HEK293T (cell line): ENCODE measurements around the gene ARHGAP26.

Experiments
- BHLHE40 ChIP-seq: fragments of 450-650 bp; IDR thresholded peaks from 2 replicates; pipeline ENCODE4 v1.6.1; 2016; ENCODE audit warnings: mild to moderate bottlenecking, moderate library complexity, borderline replicate concordance
- ELF4 ChIP-seq: fragments of 450-650 bp; IDR thresholded peaks from 2 replicates; pipeline ENCODE4 v1.6.1; 2017; ENCODE audit warnings: antibody characterized with exemption
- FOXM1 ChIP-seq: fragments of 450-650 bp; IDR thresholded peaks from 2 replicates; pipeline ENCODE4 v1.6.1; 2017; ENCODE audit warnings: mild to moderate bottlenecking, borderline replicate concordance
- L3MBTL2 ChIP-seq: fragments of 450-650 bp; conservative IDR thresholded peaks from 2 replicates; pipeline ENCODE4 v1.6.1; 2016; ENCODE audit warnings: mild to moderate bottlenecking

DNA sequence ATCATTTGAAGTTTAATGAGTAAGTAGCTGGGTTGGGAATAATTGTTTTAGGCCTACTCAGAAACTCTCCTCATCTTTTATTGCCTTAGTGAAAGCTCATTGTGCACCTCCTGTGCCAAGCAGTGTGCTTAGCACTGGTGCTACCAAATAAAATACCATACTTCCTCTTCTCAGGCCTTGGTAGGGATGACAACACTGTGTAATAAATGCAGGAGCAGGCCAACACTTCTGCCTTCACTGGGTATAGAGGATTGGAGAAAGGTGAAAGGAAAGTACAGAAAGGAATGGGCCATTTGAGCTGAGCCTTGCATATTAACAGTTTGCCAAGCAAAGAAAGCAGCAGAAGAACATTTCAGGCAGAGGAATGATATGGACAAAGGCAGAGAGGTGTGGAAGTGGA, 347.6 kb downstream of the ARHGAP26 start:
- TF ChIP-seq L3MBTL2 (no peak), ELF4 (no peak), BHLHE40 (no peak), FOXM1 (no peak)
